ENCODE measurements around the gene RGL1.

- TF ChIP-seq POLR2A (IDR thresholded peaks at IDR 0.05; ENCODE audit: low read length) (no peak), GATA1 (IDR thresholded peaks at IDR 0.05; ENCODE audit: low read depth, low read length) (no peak)
These were observed 102.2 kb downstream of the RGL1 start for GRCh38 chr1:183907070-183907469.

Data from erythroblast (primary cell).